Sigmoid colon (tissue), 4 donors: ENCODE data around the gene WFIKKN1.

ENCODE experiments used
- CTCF ChIP-seq, 4 experiments: fragments of 450-650 bp in 3 of 4; fragments of 200-600 bp in 1 of 4; IDR thresholded peaks; one replicate each; pipeline ENCODE4 v1.5.1; 2016 to 2019; ENCODE audit warnings: antibody characterized with exemption in 4 of 4, mild to moderate bottlenecking in 3 of 4, moderate library complexity in 2 of 4
- EP300 ChIP-seq, 4 donors: sonication (generic); formaldehyde crosslinking; IDR thresholded peaks; one replicate each; pipeline ENCODE4 v1.6.1; 2017; ENCODE audit warnings: antibody characterized with exemption in 4 of 4
- POLR2A ChIP-seq, 2 donors: fragments of 450-650 bp; IDR thresholded peaks; one replicate each; pipeline ENCODE4 v1.6.1; 2016; ENCODE audit warnings: antibody characterized with exemption in 2 of 2, mild to moderate bottlenecking in 2 of 2, moderate library complexity in 2 of 2
- POLR2AphosphoS5 ChIP-seq, 4 donors: sonication (generic); formaldehyde crosslinking; IDR thresholded peaks; one replicate each; pipeline ENCODE4 v1.6.1; 2017; ENCODE audit warnings: antibody characterized with exemption in 4 of 4

- TF ChIP-seq EP300 (IDR thresholded peaks at IDR 0.05) = no peak
- TF ChIP-seq POLR2A (IDR thresholded peaks at IDR 0.05) = no peak
- no peak for TF ChIP-seq CTCF (IDR thresholded peaks at IDR 0.05)
- TF ChIP-seq POLR2AphosphoS5 (IDR thresholded peaks at IDR 0.05) = peak in 1 of 4 donors; percentile 6
Measured at GRCh38 chr16:586645-587590, 43.9 kb upstream of the WFIKKN1 start.
